Ovary (tissue), 10 donors: ENCODE results near the gene RBMXL2. TPM values are rescaled to one million over a fixed set of nuclear protein-coding genes. Genes with fewer than 3 reads are reported as not detected.

Source experiments
- DNase-seq, 5 donors: peaks; one replicate each; pipeline ENCODE4 v3.0.0-alpha.2; 2019 to 2020
- H3K27ac ChIP-seq, 2 donors: fragments of 200-600 bp; one replicate each; pipeline versions ENCODE4 v1.5.1 to v1.8.0; 2019 to 2022
- H3K27me3 ChIP-seq: fragments of 200-600 bp; one replicate; pipeline ENCODE4 v1.8.0; 2022
- H3K36me3 ChIP-seq: fragments of 200-600 bp; sonication (generic); one replicate; pipeline ENCODE4 v1.5.1; 2019
- H3K4me1 ChIP-seq: one replicate; pipeline ENCODE4 v1.8.1; 2013; ENCODE audit warnings: mild to moderate bottlenecking, moderate library complexity; ENCODE audit not compliant: insufficient read depth
- H3K4me3 ChIP-seq: fragments of 200-600 bp; sonication (generic); one replicate; pipeline ENCODE4 v1.5.1; 2017
- H3K9me3 ChIP-seq, 2 donors: fragments of 200-600 bp in 1 of 2; sonication (generic) in 1 of 2; one replicate each; pipeline versions ENCODE4 v1.5.1 to v1.8.1; 2013 to 2019; ENCODE audit warnings: mild to moderate bottlenecking in 1 of 2, moderate library complexity in 1 of 2
- EP300 ChIP-seq: sonication (generic); formaldehyde crosslinking; IDR thresholded peaks from one replicate; pipeline ENCODE4 v1.6.1; 2017; ENCODE audit warnings: antibody characterized with exemption
- POLR2A ChIP-seq: fragments of 450-650 bp; IDR thresholded peaks from one replicate; pipeline ENCODE4 v1.6.1; 2017; ENCODE audit warnings: antibody characterized with exemption, mild to moderate bottlenecking, moderate library complexity
- WGBS, 3 donors: extraction: QIAGEN DNeasy Blood & Tissue Kit in 1 of 3; methylation state at CpG; one replicate each; pipeline versions ENCODE4 v1.1.5 to v1.1.7; 2013 to 2017; 5-methylcytosine and 5-hydroxymethylcytosine counted together
- intact Hi-C, 4 donors: fragments of 100-400 bp; cut with DNase I; formaldehyde crosslinking; loops; one replicate each; pipeline versions ENCODE4 v1.11.0 to v1.15.1; 2022 to 2023
- long read RNA-seq, 3 donors: library from polyadenylated mRNA in 2 of 3; unstranded in 2 of 3; transcript quantifications; one replicate each; pipeline ENCODE4 v2.0.0 and lab custom pipeline, GENCODE V29; 2021 to 2026
- polyA plus RNA-seq, 2 donors: library from polyadenylated mRNA; stranded (reverse); fragments of 200-250 nt in 1 of 2; fragments of 350-450 nt in 1 of 2; fragmentation: Illumina TruSeq in 1 of 2; extraction: RNeasy Lipid Tissue Mini Kit (QIAGEN cat#74804) in 1 of 2; gene quantifications; one replicate each; pipeline ENCODE4 v1.2.3, GENCODE V29; 2013 to 2014
- total RNA-seq, 7 donors: library from RNA; depleted of rRNA in 2 of 7; stranded (reverse); fragments of >200 nt in 2 of 7; fragmentation: NEBNext Ultra II Directional in 3 of 7; extraction: Animal tissue kit (Norgen Biotek cat#: 25700) in 3 of 7; gene quantifications; one replicate each; pipeline versions ENCODE4 v1.1.0 to v1.2.4, GENCODE V29; 2016 to 2023
- TF ChIP-seq, protein P1 (sequence below), 3 donors: fragments of 450-650 bp in 2 of 3; fragments of 200-600 bp in 1 of 3; IDR thresholded peaks; one replicate each; pipeline versions ENCODE4 v1.5.1 to v1.8.0; 2016 to 2022; ENCODE audit warnings: antibody characterized with exemption in 3 of 3, mild to moderate bottlenecking in 1 of 3
- donor health status: DM: no; HTN: no; CAD: no; lungs with moderate emphysema.
- donor health status: DM: no; HTN: no; CAD: no.
- donor health status: Bipolar disorder and iron deficiency.
- donor health status: DM: yes; HTN: yes; CAD: no.
- donor health status: DM: no; HTN: no; CAD: no.
- donor health status: DM: yes; HTN: yes; CAD: no.

The RBMXL2 gene
- total RNA-seq = not detected
- polyA plus RNA-seq = not detected
- long read RNA-seq, donor 1 = 0 reads
- long read RNA-seq, donor 2, transcript RBMXL2-201 (1 exons, 1,874 nt) = major isoform, 9 of 9 reads
- long read RNA-seq, donor 2, partial matches to known transcripts = 0 of 9 reads
- long read RNA-seq, donor 2, other reads (novel, unspliced or antisense) = 0 of 9 reads
- long read RNA-seq, donor 3 = 0 reads

DNA sequence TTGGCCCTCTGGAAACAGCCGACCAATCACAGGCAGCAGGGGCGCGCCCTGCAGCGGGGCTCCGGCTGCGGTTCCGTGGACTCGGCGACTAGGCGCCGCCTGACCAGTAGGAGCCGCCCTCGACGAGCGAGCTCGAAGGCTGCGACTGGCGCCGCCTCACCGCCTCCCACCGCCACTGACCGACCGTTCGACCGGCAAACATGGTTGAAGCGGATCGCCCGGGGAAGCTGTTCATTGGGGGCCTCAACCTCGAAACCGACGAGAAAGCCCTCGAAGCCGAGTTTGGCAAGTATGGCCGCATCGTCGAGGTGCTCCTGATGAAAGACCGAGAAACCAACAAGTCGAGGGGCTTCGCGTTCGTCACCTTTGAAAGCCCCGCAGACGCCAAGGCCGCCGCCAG, at the start of gene RBMXL2:
Gene RBMXL2, plus strand, starts transcription at position 78 of the 400 bp plus-strand sequence. Its CDS starts 123 bp downstream, at position 201.
- intact Hi-C loops = no loop called here
- no peaks in the 10 kb centered on the region for H3K27me3 ChIP-seq
- H3K36me3 ChIP-seq = no peaks in the 10 kb centered on the region
- TF ChIP-seq, protein P1, sequence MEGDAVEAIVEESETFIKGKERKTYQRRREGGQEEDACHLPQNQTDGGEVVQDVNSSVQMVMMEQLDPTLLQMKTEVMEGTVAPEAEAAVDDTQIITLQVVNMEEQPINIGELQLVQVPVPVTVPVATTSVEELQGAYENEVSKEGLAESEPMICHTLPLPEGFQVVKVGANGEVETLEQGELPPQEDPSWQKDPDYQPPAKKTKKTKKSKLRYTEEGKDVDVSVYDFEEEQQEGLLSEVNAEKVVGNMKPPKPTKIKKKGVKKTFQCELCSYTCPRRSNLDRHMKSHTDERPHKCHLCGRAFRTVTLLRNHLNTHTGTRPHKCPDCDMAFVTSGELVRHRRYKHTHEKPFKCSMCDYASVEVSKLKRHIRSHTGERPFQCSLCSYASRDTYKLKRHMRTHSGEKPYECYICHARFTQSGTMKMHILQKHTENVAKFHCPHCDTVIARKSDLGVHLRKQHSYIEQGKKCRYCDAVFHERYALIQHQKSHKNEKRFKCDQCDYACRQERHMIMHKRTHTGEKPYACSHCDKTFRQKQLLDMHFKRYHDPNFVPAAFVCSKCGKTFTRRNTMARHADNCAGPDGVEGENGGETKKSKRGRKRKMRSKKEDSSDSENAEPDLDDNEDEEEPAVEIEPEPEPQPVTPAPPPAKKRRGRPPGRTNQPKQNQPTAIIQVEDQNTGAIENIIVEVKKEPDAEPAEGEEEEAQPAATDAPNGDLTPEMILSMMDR (IDR thresholded peaks at IDR 0.05) = no peak
- TF ChIP-seq EP300 (no peak), POLR2A (no peak)
- H3K9me3 ChIP-seq = no peaks in the 10 kb centered on the region
- 64 to 85% (median 68%) methylated on average over 45 of the region's 45 CpGs for WGBS, 3 donors
- no peak within 1 kb of the TSS for H3K27ac ChIP-seq
- DNase-seq = no peak
- H3K4me1 ChIP-seq = no peaks in the 10 kb centered on the region
- H3K4me3 ChIP-seq = no peak within 1 kb of the TSS

DNA sequence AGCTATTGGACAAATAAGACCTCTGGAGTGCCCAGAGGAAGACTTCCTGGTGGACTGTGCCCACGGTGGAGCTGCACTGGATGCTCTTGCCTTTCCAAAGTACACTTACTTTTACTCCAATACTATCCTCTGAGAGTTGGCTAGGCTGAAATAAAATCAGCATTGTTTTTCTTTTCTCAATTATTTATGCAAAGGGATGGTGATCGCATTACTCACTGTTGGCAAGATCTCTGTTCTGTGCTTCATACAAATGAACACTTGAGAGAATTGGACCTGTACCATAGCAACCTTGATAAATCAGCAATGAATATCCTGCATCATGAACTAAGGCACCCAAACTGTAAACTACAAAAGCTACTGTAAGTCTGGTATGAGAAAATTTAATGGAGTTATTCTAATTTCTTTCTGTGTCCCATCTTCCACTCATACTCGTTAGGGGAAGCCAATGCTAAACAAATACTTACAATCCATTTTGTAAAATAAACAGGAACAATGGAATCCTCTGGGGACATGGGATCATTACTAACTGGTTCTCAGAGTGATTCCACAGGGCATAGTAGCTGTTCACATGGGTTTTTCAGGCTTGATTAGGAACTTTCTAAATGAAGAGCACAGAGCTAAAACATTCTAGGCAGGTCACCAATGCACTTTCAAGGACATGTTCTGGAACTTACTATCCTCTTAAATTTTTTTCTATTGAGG, 42.2 kb upstream of the RBMXL2 start:
- H3K4me1 ChIP-seq = no peaks in the 10 kb centered on the region
- DNase-seq = no peak
- TF ChIP-seq, protein P1 (IDR thresholded peaks at IDR 0.05) = no peak
- TF ChIP-seq EP300 = no peak
- TF ChIP-seq POLR2A = no peak
- 15 to 22% (median 19%) methylated on average over 3 of the region's 3 CpGs for WGBS, 3 donors
- no peak overlapping the region for H3K4me3 ChIP-seq
- no peaks in the 10 kb centered on the region for H3K27me3 ChIP-seq
- no peaks in the 10 kb centered on the region for H3K9me3 ChIP-seq
- H3K36me3 ChIP-seq = no peaks in the 10 kb centered on the region
- H3K27ac ChIP-seq = no peak overlapping the region
- intact Hi-C loops = loop anchor here in 1 of 4 donors (5.0 kb wide), 1 partner anchor 771 kb away; no protein-coding TSS in a partner anchor

DNA sequence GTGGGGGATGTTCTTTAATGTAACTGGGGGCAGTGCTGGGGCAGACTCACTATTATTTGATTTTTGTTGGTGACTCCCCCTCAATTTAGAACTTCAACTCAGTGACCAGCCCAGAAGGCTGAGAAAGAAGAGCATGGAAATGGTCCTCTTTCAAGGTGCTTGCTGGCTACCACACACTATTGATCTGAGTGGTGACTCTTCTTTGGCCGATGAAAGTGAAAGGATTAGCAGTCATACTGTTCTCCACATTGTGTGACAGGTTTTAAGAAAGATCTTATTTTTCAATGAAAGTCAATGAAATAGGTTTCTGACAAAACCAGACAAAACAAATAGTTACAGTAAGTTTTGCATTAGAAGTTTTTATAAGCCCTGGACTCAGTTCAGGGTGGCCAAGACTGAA, 38.6 kb upstream of the RBMXL2 start:
- TF ChIP-seq, protein P1 (IDR thresholded peaks at IDR 0.05) = no peak
- TF ChIP-seq EP300 = no peak
- H3K4me1 ChIP-seq = no peaks in the 10 kb centered on the region
- intact Hi-C loops = no loop called here
- H3K27ac ChIP-seq = no peak overlapping the region
- H3K9me3 ChIP-seq = no peaks in the 10 kb centered on the region
- H3K36me3 ChIP-seq = no peaks in the 10 kb centered on the region
- 95 to 97% (median 96%) methylated on average over 1 of the region's 1 CpG for WGBS, 3 donors
- no peak overlapping the region for H3K4me3 ChIP-seq
- H3K27me3 ChIP-seq = no peaks in the 10 kb centered on the region
- no peak for DNase-seq

DNA sequence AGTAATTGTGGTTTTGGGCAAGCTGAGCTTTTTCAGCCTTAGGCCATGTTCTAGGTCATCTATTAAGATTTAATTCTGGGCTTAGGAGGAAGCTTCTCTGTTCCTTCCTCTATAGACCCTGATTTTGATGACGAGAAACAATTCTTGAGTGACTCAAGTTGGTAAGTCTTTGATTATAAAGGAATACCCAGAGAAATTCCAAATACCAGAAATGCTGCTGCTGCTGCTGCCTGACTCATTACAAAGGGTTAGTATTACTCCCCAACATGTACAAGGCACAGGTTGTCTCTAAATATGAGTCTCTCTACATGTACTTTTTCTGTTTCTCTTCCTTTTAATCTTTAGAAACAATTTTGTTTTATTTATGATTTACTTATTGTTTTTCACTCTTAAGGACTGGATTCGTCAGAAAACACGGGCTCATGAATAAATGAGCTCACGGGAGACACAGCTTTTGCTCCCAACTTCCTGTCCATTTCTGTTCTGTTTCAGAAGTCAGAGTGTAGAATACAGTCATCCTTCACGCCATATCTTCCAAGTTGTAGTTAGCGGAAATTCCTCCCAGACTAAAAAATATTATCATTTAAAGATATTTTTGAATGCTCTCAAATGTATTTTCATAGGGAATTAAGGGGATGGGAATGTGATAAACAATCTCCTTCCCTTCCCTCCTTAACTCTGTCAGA, 31.8 kb upstream of the RBMXL2 start:
- H3K27ac ChIP-seq = no peak overlapping the region
- no peaks in the 10 kb centered on the region for H3K27me3 ChIP-seq
- DNase-seq = no peak
- 29 to 49% (median 32%) methylated on average over 6 of the region's 6 CpGs for WGBS, 3 donors
- H3K4me3 ChIP-seq = no peak overlapping the region
- no peaks in the 10 kb centered on the region for H3K9me3 ChIP-seq
- H3K4me1 ChIP-seq = no peaks in the 10 kb centered on the region
- TF ChIP-seq POLR2A (no peak), EP300 (no peak)
- TF ChIP-seq, protein P1 (IDR thresholded peaks at IDR 0.05) = no peak
- intact Hi-C loops = no loop called here
- H3K36me3 ChIP-seq = no peaks in the 10 kb centered on the region
